GM12878 (cell line): Measurements from ENCODE around the gene DEF6. TPM values are rescaled to one million over a fixed set of nuclear protein-coding genes. Genes with fewer than 3 reads are reported as not detected.
A peak's percentile ranks its signal among the peaks of the same experiment; 100 is the strongest.

Source experiments
- ASH2L ChIP-seq: fragments of 300-600, 200-600 bp; sonication (generic); IDR thresholded peaks from 2 replicates; pipeline ENCODE4 v1.6.1; 2017; ENCODE audit warnings: low read depth, mild to moderate bottlenecking, borderline replicate concordance
- CBFB ChIP-seq: IDR thresholded peaks from 2 replicates; pipeline ENCODE4 v1.6.1; 2016; ENCODE audit warnings: antibody characterized with exemption, low read depth
- CREB1 ChIP-seq: IDR thresholded peaks from 2 replicates; pipeline ENCODE4 v1.6.1; 2012; ENCODE audit warnings: low read depth, mild to moderate bottlenecking, inconsistent platforms
- CUX1 ChIP-seq: IDR thresholded peaks from 2 replicates; pipeline ENCODE4 v1.6.1; 2012; ENCODE audit warnings: improper control_type of control experiment, low read depth, low read length; ENCODE audit not compliant: insufficient replicate concordance
- IKZF2 ChIP-seq, 2 experiments: fragments of 450-650 bp; IDR thresholded peaks; 2 replicates each; pipeline ENCODE4 v1.6.1; 2017; ENCODE audit warnings: mild to moderate bottlenecking in 2 of 2, moderate library complexity in 2 of 2
- NKRF ChIP-seq: fragments of 450-650 bp; conservative IDR thresholded peaks from 2 replicates; pipeline ENCODE4 v1.6.1; 2017; ENCODE audit warnings: mild to moderate bottlenecking, moderate library complexity
- NR2C1 ChIP-seq: fragments of 450-650 bp; IDR thresholded peaks from 2 replicates; pipeline ENCODE4 v1.6.1; 2017; ENCODE audit warnings: antibody characterized with exemption, mild to moderate bottlenecking, moderate library complexity
- RB1 ChIP-seq: fragments of 450-650 bp; formaldehyde crosslinking; IDR thresholded peaks from 2 replicates; pipeline ENCODE4 v1.6.1; 2017; ENCODE audit warnings: mild to moderate bottlenecking, borderline replicate concordance
- SREBF1 ChIP-seq: IDR thresholded peaks from 2 replicates; pipeline ENCODE4 v1.6.1; 2012; ENCODE audit warnings: mild to moderate bottlenecking, low read length
- TCF7 ChIP-seq: IDR thresholded peaks from 2 replicates; pipeline ENCODE4 v1.6.1; 2014; ENCODE audit warnings: antibody characterized with exemption, borderline replicate concordance
- WRNIP1 ChIP-seq: IDR thresholded peaks from 2 replicates; pipeline ENCODE4 v1.6.1; 2011; ENCODE audit warnings: low read depth, low read length, improper control_type of control experiment, borderline replicate concordance
- ZNF384 ChIP-seq: IDR thresholded peaks from 2 replicates; pipeline ENCODE4 v1.6.1; 2012; ENCODE audit warnings: low read depth, mild to moderate bottlenecking, low read length, improper control_type of control experiment, borderline replicate concordance
- ZZZ3 ChIP-seq: IDR thresholded peaks from 2 replicates; pipeline ENCODE4 v1.6.1; 2011; ENCODE audit warnings: low read depth; ENCODE audit not compliant: control insufficient read depth, insufficient read length
- polyA plus RNA-seq, 11 experiments: library from polyadenylated mRNA; depleted of rRNA in 4 of 11; unstranded in 6 of 11; stranded (reverse) in 5 of 11; fragments of >200 nt; fragmentation: Nextera tagmentation in 4 of 11; fragmentation: Illumina TruSeq in 1 of 11; extraction: Ambion mirVana in 4 of 11; extraction: Trizol in 1 of 11; gene quantifications; 1 replicate in 1 of 11; 2 replicates in 10 of 11; pipeline versions ENCODE4 v1.2.1 to v1.2.3, GENCODE V29; 2011 to 2016; ENCODE audit warnings: inconsistent platforms in 2 of 11, missing spikeins in 2 of 11, low read depth in 1 of 11
- total RNA-seq, 4 experiments: library from RNA; depleted of rRNA in 3 of 4; stranded (reverse); fragments of >200 nt in 3 of 4; fragmentation: Illumina TruSeq in 1 of 4; extraction: Trizol in 1 of 4; gene quantifications; 2 replicates each; pipeline versions ENCODE4 v1.2.1 to v1.2.3, GENCODE V29; 2013 to 2021
- TF ChIP-seq, protein P1 (sequence below): fragments of 450-650 bp; formaldehyde crosslinking; IDR thresholded peaks from 2 replicates; pipeline ENCODE4 v1.4.0; 2022; ENCODE audit warnings: mild to moderate bottlenecking, moderate library complexity
- TF ChIP-seq, protein P2 (sequence below): fragments of 450-650 bp; IDR thresholded peaks from 2 replicates; pipeline ENCODE4 v1.6.1; 2016; ENCODE audit warnings: mild to moderate bottlenecking, moderate library complexity, borderline replicate concordance

The DEF6 gene
- total and polyA plus RNA-seq, 10 of the 15 experiments (the other 5 are each of a cell fraction or from before 2014, with no cell fraction given): 3.3 to 69.5 (median 48.8) TPM

DNA sequence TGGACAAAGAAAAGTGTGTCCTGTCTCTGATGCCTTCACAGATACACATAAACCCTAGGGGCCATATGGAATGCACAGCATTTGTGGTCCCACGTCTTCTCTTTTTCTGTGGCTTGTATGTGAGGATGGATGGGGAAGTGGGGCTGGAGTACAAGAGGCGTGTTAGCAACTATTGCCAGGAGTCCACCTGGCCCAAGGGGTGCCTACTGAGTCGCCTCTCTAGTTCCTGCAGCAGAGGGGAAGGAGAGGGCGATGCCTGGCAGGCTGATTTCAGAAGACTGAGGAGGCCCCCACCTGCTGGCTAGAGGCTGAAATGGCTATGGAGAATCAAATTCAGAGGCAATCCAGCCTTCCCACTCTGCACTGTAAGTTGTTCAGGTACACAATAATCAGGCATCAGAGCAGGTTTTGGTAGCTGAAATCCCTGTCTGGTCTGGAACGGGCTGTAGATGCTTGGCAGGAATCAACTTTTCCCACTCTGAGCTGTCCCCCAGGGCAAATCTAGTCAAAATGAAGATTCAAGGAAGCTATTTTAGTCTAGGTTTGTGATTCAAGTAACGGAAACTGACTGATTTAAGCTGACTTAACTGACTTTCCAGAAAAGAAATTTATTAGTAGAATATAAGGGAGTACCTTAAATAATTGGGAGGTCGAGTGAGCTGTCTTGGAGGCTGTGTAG is 29.9 kb downstream of the DEF6 start (continued):
- TF ChIP-seq, protein P1, sequence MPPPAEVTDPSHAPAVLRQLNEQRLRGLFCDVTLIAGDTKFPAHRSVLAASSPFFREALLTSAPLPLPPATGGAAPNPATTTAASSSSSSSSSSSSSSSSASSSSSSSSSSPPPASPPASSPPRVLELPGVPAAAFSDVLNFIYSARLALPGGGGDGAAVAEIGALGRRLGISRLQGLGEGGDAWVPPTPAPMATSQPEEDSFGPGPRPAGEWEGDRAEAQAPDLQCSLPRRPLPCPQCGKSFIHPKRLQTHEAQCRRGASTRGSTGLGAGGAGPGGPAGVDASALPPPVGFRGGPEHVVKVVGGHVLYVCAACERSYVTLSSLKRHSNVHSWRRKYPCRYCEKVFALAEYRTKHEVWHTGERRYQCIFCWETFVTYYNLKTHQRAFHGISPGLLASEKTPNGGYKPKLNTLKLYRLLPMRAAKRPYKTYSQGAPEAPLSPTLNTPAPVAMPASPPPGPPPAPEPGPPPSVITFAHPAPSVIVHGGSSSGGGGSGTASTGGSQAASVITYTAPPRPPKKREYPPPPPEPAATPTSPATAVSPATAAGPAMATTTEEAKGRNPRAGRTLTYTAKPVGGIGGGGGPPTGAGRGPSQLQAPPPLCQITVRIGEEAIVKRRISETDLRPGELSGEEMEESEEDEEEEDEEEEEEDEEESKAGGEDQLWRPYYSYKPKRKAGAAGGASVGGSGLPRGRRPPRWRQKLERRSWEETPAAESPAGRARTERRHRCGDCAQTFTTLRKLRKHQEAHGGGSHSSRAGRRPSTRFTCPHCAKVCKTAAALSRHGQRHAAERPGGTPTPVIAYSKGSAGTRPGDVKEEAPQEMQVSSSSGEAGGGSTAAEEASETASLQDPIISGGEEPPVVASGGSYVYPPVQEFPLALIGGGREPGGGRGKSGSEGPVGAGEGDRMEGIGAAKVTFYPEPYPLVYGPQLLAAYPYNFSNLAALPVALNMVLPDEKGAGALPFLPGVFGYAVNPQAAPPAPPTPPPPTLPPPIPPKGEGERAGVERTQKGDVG (CRISPR knock-in tag): no peak
- TF ChIP-seq IKZF2 (IDR thresholded peaks at IDR 0.05) (no peak), WRNIP1 (no peak), NKRF (no peak), TCF7 (no peak), ZNF384 (no peak), ZZZ3 (no peak), CUX1 (no peak), CBFB (no peak), NR2C1 (no peak), SREBF1 (no peak), ASH2L (no peak), RB1 (0 out of 2 replicates have a peak, but pooled peaks have one; percentile 37), CREB1 (no peak)
- TF ChIP-seq, protein P2, sequence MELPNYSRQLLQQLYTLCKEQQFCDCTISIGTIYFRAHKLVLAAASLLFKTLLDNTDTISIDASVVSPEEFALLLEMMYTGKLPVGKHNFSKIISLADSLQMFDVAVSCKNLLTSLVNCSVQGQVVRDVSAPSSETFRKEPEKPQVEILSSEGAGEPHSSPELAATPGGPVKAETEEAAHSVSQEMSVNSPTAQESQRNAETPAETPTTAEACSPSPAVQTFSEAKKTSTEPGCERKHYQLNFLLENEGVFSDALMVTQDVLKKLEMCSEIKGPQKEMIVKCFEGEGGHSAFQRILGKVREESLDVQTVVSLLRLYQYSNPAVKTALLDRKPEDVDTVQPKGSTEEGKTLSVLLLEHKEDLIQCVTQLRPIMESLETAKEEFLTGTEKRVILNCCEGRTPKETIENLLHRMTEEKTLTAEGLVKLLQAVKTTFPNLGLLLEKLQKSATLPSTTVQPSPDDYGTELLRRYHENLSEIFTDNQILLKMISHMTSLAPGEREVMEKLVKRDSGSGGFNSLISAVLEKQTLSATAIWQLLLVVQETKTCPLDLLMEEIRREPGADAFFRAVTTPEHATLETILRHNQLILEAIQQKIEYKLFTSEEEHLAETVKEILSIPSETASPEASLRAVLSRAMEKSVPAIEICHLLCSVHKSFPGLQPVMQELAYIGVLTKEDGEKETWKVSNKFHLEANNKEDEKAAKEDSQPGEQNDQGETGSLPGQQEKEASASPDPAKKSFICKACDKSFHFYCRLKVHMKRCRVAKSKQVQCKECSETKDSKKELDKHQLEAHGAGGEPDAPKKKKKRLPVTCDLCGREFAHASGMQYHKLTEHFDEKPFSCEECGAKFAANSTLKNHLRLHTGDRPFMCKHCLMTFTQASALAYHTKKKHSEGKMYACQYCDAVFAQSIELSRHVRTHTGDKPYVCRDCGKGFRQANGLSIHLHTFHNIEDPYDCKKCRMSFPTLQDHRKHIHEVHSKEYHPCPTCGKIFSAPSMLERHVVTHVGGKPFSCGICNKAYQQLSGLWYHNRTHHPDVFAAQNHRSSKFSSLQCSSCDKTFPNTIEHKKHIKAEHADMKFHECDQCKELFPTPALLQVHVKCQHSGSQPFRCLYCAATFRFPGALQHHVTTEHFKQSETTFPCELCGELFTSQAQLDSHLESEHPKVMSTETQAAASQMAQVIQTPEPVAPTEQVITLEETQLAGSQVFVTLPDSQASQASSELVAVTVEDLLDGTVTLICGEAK: no peak
